NB4 (cell line): ENCODE measurements around the gene RHBDD1.

Source experiments
- DNase-seq: peaks from one replicate; pipeline ENCODE4 v3.0.0; 2010; ENCODE audit warnings: low read depth
- H3K4me3 ChIP-seq: one replicate; pipeline ENCODE4 v1.5.1; 2011; ENCODE audit warnings: mild to moderate bottlenecking, low read depth, low read length, moderate library complexity
- CTCF ChIP-seq: IDR thresholded peaks from one replicate; pipeline ENCODE4 v1.5.1; 2012; ENCODE audit warnings: low read depth, low read length
- MAX ChIP-seq: IDR thresholded peaks from 2 replicates; pipeline ENCODE4 v1.6.1; 2011; ENCODE audit warnings: low read depth, low read length
- MYC ChIP-seq: IDR thresholded peaks from 2 replicates; pipeline ENCODE4 v1.6.1; 2011; ENCODE audit warnings: low read depth, low read length
- POLR2A ChIP-seq: IDR thresholded peaks from 2 replicates; pipeline ENCODE4 v1.6.1; 2011; ENCODE audit warnings: mild to moderate bottlenecking; ENCODE audit not compliant: insufficient read length; ENCODE audit errors: extremely low read depth

RHBDD1 gene

DNA sequence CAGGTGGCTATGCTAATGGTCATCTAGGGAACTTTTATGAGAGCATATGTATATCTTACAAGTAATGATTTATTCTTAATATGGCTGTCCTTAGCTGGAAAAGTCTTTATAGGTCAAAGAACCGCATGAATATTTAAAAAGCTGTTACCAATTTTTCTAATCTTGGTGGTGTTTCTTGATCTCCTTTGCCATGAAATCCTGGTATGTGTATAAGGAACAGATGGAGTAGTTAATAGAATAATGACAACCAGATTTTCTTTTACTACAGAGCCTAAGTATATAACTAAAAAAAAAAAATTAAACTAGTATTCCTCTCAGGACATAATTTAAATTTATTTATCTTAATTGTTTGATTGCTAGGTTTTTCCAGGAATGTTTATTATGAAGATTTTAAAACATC is 74.5 kb downstream of the RHBDD1 start:
- no peak for DNase-seq
- no peak for TF ChIP-seq POLR2A
- TF ChIP-seq MAX, result no peak
- no peak for TF ChIP-seq CTCF
- TF ChIP-seq MYC, result no peak
- H3K4me3 ChIP-seq, result no peak overlapping the region

DNA sequence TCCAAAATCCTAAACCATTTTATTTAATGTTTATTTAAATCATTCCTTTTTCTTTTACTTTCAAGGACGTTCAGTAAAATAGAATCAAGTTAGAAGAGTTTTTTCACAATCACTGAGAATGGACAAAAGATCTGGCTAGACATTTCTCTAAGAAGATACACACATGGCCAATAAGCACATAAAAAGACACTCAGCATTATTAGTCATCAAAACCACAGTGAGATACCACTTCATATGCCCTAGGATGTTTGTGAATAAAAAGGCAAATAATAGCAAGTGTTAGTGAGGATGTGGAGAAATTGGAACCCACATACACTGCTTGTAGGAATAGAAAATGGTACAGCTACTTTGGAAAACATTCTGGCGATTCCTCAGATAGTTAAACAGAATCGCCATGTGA is 76.1 kb downstream of the RHBDD1 start:
- TF ChIP-seq MAX (no peak), MYC (no peak), POLR2A (no peak)
- H3K4me3 ChIP-seq, result no peak overlapping the region
- no peak for DNase-seq

- TF ChIP-seq POLR2A, result no peak
- TF ChIP-seq MYC, result no peak
- no peak overlapping the region for H3K4me3 ChIP-seq
- DNase-seq, result no peak
Measured at GRCh38 chr2:226913641-226914040, 77.8 kb downstream of the RHBDD1 start.

DNA sequence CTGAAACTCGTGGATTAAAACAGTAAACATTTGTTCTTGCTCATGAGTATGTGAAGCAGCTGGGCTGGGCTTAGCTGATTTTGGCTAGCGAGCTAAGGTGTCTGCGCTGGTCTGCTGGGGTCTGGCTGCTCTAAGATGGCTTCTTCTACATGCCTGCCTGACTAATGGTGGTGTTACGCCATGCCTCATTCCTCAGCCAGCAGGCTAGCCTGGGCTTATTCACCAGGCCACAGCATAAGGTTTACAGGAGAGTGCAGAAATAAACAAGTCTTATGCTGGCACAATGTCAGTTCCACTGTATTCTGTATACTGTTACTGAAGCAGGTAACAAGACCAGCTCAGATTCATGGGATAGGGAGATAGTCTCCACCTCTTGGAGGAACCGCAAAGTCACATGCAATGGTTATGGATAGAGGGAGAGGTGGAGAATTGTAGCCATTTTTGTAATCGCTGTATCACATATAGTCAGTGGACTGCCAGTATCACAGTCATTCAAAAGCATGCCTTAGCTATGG is 80.0 kb downstream of the RHBDD1 start:
- no peak overlapping the region for H3K4me3 ChIP-seq
- DNase-seq, result peak; percentile 12
- TF ChIP-seq CTCF, result no peak
- no peak for TF ChIP-seq MYC
- TF ChIP-seq MAX, result no peak
- no peak for TF ChIP-seq POLR2A

DNA sequence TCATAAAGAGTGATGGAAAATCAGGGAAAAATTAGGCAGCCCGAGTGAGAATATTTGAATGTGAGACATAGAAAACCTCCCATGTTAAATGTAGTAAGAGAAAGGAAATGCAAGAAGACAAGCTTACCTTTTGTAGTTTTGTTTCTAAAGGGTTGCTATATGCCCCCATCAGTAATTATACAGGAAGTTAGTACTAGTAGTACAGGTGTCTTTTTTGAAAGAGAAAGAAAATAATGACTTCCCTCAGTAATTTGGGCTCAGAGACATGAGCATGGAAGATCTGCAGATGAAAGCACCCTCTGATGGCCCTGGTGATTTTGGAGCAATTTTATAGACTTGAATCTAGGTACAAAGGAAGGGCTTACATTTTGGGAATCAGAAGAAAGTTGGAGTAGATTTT is 80.8 kb downstream of the RHBDD1 start:
- H3K4me3 ChIP-seq, result no peak overlapping the region
- no peak for TF ChIP-seq MYC
- no peak for TF ChIP-seq CTCF
- TF ChIP-seq POLR2A, result no peak
- no peak for TF ChIP-seq MAX
- no peak for DNase-seq

GRCh38 chr2:226932443-226932842 is 96.6 kb downstream of the RHBDD1 start:
- TF ChIP-seq MYC, result no peak
- TF ChIP-seq MAX, result no peak
- no peak for TF ChIP-seq POLR2A
- no peak for TF ChIP-seq CTCF
- no peak overlapping the region for H3K4me3 ChIP-seq
- DNase-seq, result no peak
